ENCODE measurements around the gene CAMK4. TPM values are rescaled to one million over a fixed set of nuclear protein-coding genes. Genes with fewer than 3 reads are reported as not detected.

CAMK4 gene
- total and polyA plus RNA-seq, 3 donors from 2014 or later, result 35.4 to 76.9 (median 60.3) TPM

GRCh38 chr5:111412593-111412992 lies 188.4 kb downstream of the CAMK4 start:
- H3K4me1 ChIP-seq, result no peaks in the 10 kb centered on the region
- intact Hi-C loops (cut with DNase I; ENCODE audit: low total_unique reads), result no loop called here
- TF ChIP-seq, protein P1, sequence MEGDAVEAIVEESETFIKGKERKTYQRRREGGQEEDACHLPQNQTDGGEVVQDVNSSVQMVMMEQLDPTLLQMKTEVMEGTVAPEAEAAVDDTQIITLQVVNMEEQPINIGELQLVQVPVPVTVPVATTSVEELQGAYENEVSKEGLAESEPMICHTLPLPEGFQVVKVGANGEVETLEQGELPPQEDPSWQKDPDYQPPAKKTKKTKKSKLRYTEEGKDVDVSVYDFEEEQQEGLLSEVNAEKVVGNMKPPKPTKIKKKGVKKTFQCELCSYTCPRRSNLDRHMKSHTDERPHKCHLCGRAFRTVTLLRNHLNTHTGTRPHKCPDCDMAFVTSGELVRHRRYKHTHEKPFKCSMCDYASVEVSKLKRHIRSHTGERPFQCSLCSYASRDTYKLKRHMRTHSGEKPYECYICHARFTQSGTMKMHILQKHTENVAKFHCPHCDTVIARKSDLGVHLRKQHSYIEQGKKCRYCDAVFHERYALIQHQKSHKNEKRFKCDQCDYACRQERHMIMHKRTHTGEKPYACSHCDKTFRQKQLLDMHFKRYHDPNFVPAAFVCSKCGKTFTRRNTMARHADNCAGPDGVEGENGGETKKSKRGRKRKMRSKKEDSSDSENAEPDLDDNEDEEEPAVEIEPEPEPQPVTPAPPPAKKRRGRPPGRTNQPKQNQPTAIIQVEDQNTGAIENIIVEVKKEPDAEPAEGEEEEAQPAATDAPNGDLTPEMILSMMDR (IDR thresholded peaks at IDR 0.05), result no peak
- no peak for TF ChIP-seq POLR2A (IDR thresholded peaks at IDR 0.05)
- DNase-seq, result no peak
- no peaks in the 10 kb centered on the region for H3K36me3 ChIP-seq (ENCODE audit: low read depth, missing control alignments)
- 79 to 93% methylated on average over 2 of the region's 2 CpGs for WGBS, 2 donors
- H3K4me3 ChIP-seq, result no peak overlapping the region
- H3K9me3 ChIP-seq, result no peaks in the 10 kb centered on the region
- no peaks in the 10 kb centered on the region for H3K27me3 ChIP-seq
- no peak overlapping the region for H3K27ac ChIP-seq

DNA sequence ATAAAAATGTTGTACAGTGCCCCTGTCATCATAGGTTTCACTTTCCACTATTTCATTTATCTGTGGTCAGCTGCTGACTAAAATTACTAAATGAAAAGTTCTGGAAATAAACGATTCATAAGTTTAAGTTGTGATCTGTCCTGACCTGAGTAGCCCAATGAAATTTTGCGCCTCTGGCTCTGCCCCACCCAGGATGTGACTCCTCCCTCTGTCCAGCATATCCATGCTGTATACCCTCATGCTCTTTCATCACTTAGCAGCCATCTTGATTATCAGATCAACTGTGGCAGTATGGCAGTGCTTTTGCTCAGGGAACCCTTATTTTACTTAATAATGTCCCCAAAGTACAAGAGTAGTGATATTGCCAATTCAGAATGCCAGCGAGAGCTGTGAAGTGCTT lies 190.9 kb downstream of the CAMK4 start:
- Histone ChIP-seq H3K4me3 (no peak overlapping the region), H3K27ac (no peak overlapping the region), H3K9me3 (no peaks in the 10 kb centered on the region), H3K4me1 (no peaks in the 10 kb centered on the region), H3K27me3 (no peaks in the 10 kb centered on the region), H3K36me3 (ENCODE audit: low read depth, missing control alignments) (no peaks in the 10 kb centered on the region)
- intact Hi-C loops (cut with DNase I; ENCODE audit: low total_unique reads), result no loop called here
- 87 to 92% methylated on average over 3 of the region's 3 CpGs for WGBS, 2 donors
- TF ChIP-seq, protein P1 (IDR thresholded peaks at IDR 0.05), result no peak
- no peak for TF ChIP-seq POLR2A (IDR thresholded peaks at IDR 0.05)
- DNase-seq, result no peak

DNA sequence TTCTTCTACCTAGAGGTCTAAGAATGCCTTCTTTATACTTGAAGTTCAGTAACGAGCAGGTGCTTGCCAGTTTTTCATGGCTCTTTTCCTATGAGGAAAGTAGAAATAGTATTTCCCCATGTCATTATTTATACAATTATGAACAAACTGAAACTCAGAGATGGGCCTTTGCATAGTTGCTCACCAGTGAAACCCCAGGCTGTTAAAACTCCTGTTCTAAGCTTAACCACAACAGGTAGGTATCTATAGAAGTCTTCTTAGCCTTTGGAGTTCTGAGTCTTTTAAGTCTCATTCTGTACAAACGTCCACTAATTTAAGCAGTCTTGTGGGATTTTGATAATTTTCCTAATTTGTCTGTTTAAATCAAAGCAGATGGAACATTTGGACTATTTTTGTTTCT lies 198.1 kb downstream of the CAMK4 start:
- Histone ChIP-seq H3K4me1 (no peaks in the 10 kb centered on the region), H3K27me3 (no peaks in the 10 kb centered on the region), H3K4me3 (no peak overlapping the region), H3K27ac (no peak overlapping the region), H3K36me3 (ENCODE audit: low read depth, missing control alignments) (no peaks in the 10 kb centered on the region), H3K9me3 (no peaks in the 10 kb centered on the region)
- TF ChIP-seq, protein P1 (IDR thresholded peaks at IDR 0.05), result no peak
- no peak for TF ChIP-seq POLR2A (IDR thresholded peaks at IDR 0.05)
- 61 to 63% methylated on average over 2 of the region's 2 CpGs for WGBS, 2 donors
- no peak for DNase-seq
- intact Hi-C loops (cut with DNase I; ENCODE audit: low total_unique reads), result no loop called here

DNA sequence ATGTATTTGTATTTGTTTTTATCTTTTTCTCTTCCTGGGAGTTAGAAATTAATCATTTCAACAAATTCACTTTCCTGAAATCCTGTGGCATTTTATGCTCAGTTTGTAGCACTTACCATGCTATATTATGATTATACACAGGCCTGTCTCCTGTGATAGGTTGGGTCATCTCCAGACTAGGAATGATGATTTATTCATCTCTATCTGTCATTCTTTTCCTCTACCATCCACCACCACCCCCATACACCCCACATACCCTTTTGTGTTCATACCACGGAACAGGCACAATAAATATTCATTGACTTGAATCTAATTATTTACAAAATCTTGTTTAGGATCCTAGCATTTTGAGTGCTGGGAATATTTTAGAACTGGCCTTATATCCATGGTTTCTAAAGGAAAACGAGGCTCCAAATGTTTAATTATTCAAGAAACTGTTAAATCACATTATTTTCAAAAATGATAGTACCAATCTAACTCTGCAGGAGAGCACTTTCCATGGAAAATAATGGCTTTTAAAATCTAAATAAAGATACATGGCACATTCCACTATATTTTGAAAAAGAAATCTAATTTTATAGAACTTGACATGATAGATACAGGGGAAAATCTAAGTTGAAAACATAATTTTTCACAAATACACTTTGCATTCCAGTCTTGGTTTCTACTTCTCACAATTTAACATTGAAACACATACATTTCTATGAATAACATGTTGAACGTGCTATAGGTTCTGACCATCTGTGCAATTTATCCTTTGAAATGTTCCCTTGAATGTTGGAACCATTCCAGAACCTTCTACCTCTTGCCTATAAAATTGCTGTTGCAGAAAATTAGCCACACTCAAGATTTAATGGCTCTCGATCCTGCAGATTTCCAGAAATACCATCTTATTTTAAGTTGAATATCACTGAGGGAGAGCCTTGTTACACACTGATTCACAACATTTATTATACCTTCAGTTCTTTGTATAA lies 198.8 kb downstream of the CAMK4 start:
- no peak overlapping the region for H3K4me3 ChIP-seq
- no peaks in the 10 kb centered on the region for H3K4me1 ChIP-seq
- no peak for DNase-seq
- TF ChIP-seq, protein P1 (IDR thresholded peaks at IDR 0.05), result no peak
- no peak for TF ChIP-seq POLR2A (IDR thresholded peaks at IDR 0.05)
- no peaks in the 10 kb centered on the region for H3K36me3 ChIP-seq (ENCODE audit: low read depth, missing control alignments)
- H3K27me3 ChIP-seq, result no peaks in the 10 kb centered on the region
- WGBS, 2 donors, result 84 to 89% methylated on average over 4 of the region's 4 CpGs
- no peaks in the 10 kb centered on the region for H3K9me3 ChIP-seq
- intact Hi-C loops (cut with DNase I; ENCODE audit: low total_unique reads), result no loop called here
- H3K27ac ChIP-seq, result no peak overlapping the region
